A673 (cell line): ENCODE data around the gene SLC22A3. TPM values are rescaled to one million over a fixed set of nuclear protein-coding genes. Genes with fewer than 3 reads are reported as not detected.

ENCODE experiments used
- BruUV-seq: library from RNA; stranded (reverse); fragments of 400-500 nt; replicated peaks from 2 replicates; lab custom pipeline; 2021; lab: Mats Ljungman, UMichigan
- CTCF ChIA-PET: fragments of 300-600 bp; sonication (Branson Sonifier 250); formaldehyde crosslinking; loops from one replicate; lab custom pipeline; 2022; ENCODE audit warnings: antibody characterized with exemption; lab: Charles Lee
- POLR2A ChIA-PET: fragments of 300-600 bp; sonication (Branson Sonifier 250); formaldehyde crosslinking; loops from one replicate; lab custom pipeline; 2022; ENCODE audit warnings: antibody characterized with exemption; ENCODE audit not compliant: low non-redundant PET; lab: Charles Lee
- DNase-seq: peaks from one replicate; pipeline ENCODE4 v3.0.0-alpha.2; 2015; ENCODE audit warnings: low spot score
- H3K27ac ChIP-seq: fragments of 200-600 bp; sonication (generic); 2 replicates; pipeline ENCODE4 v1.5.1; 2016; ENCODE audit warnings: mixed run types, low read depth, mild to moderate bottlenecking, mixed read lengths, antibody characterized with exemption, low read length; ENCODE audit not compliant: poor library complexity, severe bottlenecking
- H3K27me3 ChIP-seq: fragments of 200-600 bp; sonication (generic); replicated peaks from 2 replicates; pipeline ENCODE4 v1.6.1; 2017; ENCODE audit warnings: mixed run types, low read depth, mild to moderate bottlenecking, mixed read lengths, antibody characterized with exemption, low read length; ENCODE audit not compliant: insufficient read depth, poor library complexity
- H3K36me3 ChIP-seq: fragments of 200-600 bp; sonication (generic); 2 replicates; pipeline ENCODE4 v1.6.1; 2016; ENCODE audit warnings: mixed run types, mild to moderate bottlenecking, mixed read lengths, antibody characterized with exemption, low read length; ENCODE audit not compliant: insufficient read depth, poor library complexity, severe bottlenecking
- H3K4me1 ChIP-seq: fragments of 200-600 bp; sonication (generic); 2 replicates; pipeline ENCODE4 v1.6.1; 2017; ENCODE audit warnings: mixed run types, mild to moderate bottlenecking, mixed read lengths, antibody characterized with exemption, low read length; ENCODE audit not compliant: insufficient read depth, poor library complexity, severe bottlenecking
- H3K4me3 ChIP-seq: fragments of 200-600 bp; sonication (generic); 2 replicates; pipeline ENCODE4 v1.5.1; 2016; ENCODE audit warnings: low read depth, mixed run types, mild to moderate bottlenecking, mixed read lengths, low read length; ENCODE audit not compliant: poor library complexity, severe bottlenecking
- H3K9me3 ChIP-seq: fragments of 200-600 bp; sonication (generic); 2 replicates; pipeline ENCODE4 v1.6.1; 2016; ENCODE audit warnings: mixed run types, low read depth, mild to moderate bottlenecking, mixed read lengths, antibody characterized with exemption, low read length; ENCODE audit not compliant: poor library complexity, severe bottlenecking
- CTCF ChIP-seq: fragments of 300-800, 200-600 bp; sonication (generic); conservative IDR thresholded peaks from 2 replicates; pipeline ENCODE4 v1.5.1; 2017; ENCODE audit warnings: low read depth, mild to moderate bottlenecking, antibody characterized with exemption, low read length, moderate library complexity, mixed read lengths
- EZH2 ChIP-seq: fragments of 200-600 bp; sonication (generic); IDR thresholded peaks from 2 replicates; pipeline ENCODE4 v1.6.1; 2017; ENCODE audit warnings: borderline replicate concordance, low read depth, mild to moderate bottlenecking, mixed read lengths, antibody characterized with exemption, low read length; ENCODE audit not compliant: poor library complexity, severe bottlenecking
- intact Hi-C: fragments of 100-400 bp; cut with micrococcal nuclease; formaldehyde crosslinking; loops from one replicate; pipeline ENCODE4 v1.10.0; 2022; ENCODE audit not compliant: unreplicated experiment
- total RNA-seq: library from RNA; stranded (reverse); gene quantifications from 2 replicates; pipeline ENCODE4 v1.2.3, GENCODE V29; 2021

SLC22A3 gene
- total RNA-seq, 1 experiment from 2014 or later, result not detected

GRCh38 chr6:160316261-160316660, 31.9 kb upstream of the SLC22A3 start:
- Histone ChIP-seq H3K4me3 (no peak overlapping the region), H3K36me3 (no peaks in the 10 kb centered on the region), H3K4me1 (no peaks in the 10 kb centered on the region), H3K9me3 (peaks cover 4% of the 10 kb centered on the region), H3K27ac (no peak overlapping the region), H3K27me3 (no peaks in the 10 kb centered on the region)
- no peak for DNase-seq
- BruUV-seq, result no TSS peak
- POLR2A ChIA-PET, result no interaction called here
- intact Hi-C loops, result no loop called here
- CTCF ChIA-PET, result no interaction called here
- no peak for TF ChIP-seq EZH2
- no peak for TF ChIP-seq CTCF

- intact Hi-C loops, result no loop called here
- BruUV-seq, result no TSS peak
Observed at GRCh38 chr6:160319246-160319645, 28.9 kb upstream of the SLC22A3 start.

GRCh38 chr6:160321729-160322505, 26.3 kb upstream of the SLC22A3 start:
- Histone ChIP-seq H3K4me1 (no peaks in the 10 kb centered on the region), H3K4me3 (no peak overlapping the region), H3K36me3 (no peaks in the 10 kb centered on the region), H3K27me3 (no peaks in the 10 kb centered on the region), H3K27ac (no peak overlapping the region), H3K9me3 (no peaks in the 10 kb centered on the region)
- intact Hi-C loops, result no loop called here
- no peak for TF ChIP-seq CTCF
- TF ChIP-seq EZH2, result no peak
- no TSS peak for BruUV-seq
- ChIA-PET CTCF (no interaction called here), POLR2A (no interaction called here)
- no peak for DNase-seq

More at GRCh38 chr6:160319246-160319645, 28.9 kb upstream of the SLC22A3 start:
- Histone ChIP-seq H3K36me3 (no peaks in the 10 kb centered on the region), H3K9me3 (no peaks in the 10 kb centered on the region), H3K27me3 (no peaks in the 10 kb centered on the region), H3K4me3 (no peak overlapping the region), H3K4me1 (no peaks in the 10 kb centered on the region), H3K27ac (no peak overlapping the region)
- TF ChIP-seq CTCF (no peak), EZH2 (no peak)
- no peak for DNase-seq
- ChIA-PET CTCF (no interaction called here), POLR2A (no interaction called here)
